Daoy (cell line): ENCODE results near the gene IFNA13. TPM values are rescaled to one million over a fixed set of nuclear protein-coding genes. Genes with fewer than 3 reads are reported as not detected.

Experiments
- DNase-seq: peaks from one replicate; pipeline ENCODE4 v3.0.0-alpha.2; 2015; ENCODE audit warnings: low read depth
- total RNA-seq: library from RNA; depleted of rRNA; stranded (reverse); fragments of >200 nt; shearing (Covaris generic); gene quantifications from 2 replicates; pipeline ENCODE4 v1.2.3, GENCODE V29; 2014; rRNA removed

Gene IFNA13
- total RNA-seq, 1 experiment from 2014 or later: not detected

- no peak for DNase-seq
Observed at GRCh38 chr9:21357479-21358460, 10.1 kb downstream of the IFNA13 start.

DNA sequence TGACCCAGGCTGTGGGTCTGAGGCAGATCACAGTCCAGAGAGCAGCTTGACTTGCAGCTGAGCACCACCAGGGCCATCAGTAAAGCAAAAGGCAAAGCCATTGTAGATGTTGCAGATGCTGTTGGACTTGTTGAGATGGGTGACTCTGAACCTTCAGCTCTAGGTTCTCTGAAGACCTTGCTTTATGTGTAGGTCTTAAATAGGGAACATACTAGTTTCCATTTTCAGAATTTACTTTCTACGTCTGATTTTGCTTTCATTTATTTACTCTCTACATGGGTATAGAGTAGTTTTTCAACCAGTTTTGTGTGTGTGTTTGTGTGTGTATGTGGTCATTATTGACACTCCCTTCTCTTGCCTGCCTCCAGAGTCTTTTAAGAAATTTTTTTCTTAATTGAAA is 17.1 kb downstream of the IFNA13 start, which contains the start of gene IFNA6:
TSS of gene IFNA6 (minus strand) at position 101 of the 400 bp plus-strand sequence. CDS start at position 101, 0 bp downstream.
- DNase-seq: no peak

- DNase-seq: no peak
Observed at GRCh38 chr9:21348430-21348970, 19.4 kb downstream of the IFNA13 start.

DNA sequence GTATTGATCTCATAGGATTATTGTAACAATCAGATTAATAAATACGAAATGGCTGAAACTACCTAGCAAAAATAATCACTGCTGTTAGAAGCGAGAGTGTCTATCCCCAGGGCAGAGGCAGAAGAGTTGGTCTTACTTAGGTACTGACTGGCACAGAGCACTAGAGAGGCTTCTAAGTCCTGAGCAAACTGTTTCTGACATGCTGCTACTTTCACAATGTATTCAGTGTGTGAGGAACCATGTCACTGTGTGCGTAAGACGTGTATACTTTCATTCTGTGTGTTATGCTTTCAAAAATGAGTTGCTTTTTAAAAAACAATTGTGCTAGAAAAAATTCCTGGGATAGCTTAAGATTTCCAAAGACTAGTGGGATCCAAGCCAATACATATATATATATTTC is 27.1 kb downstream of the IFNA13 start:
- no peak for DNase-seq

DNA sequence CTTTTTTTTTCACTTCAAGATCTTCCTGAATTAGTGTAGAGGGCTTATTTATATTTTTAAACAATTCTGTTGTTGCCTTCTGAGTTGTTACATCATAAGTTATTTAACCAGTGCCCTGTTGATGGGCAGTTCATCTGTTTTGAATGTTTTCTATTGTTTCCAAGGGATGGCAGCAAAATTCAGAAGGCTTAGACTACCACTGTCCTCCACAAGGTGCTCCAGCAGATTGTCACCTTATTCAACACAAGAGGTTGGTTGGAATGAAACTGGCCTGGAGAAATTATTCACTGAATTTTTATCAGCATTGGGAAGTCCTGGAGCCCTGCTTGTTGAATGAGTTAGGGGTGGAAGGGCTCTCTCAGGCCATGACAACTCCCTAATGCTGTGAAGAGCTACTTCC is 31.4 kb downstream of the IFNA13 start:
- DNase-seq: no peak

- DNase-seq: no peak
Observed at GRCh38 chr9:21334701-21335632, 32.9 kb downstream of the IFNA13 start, which contains the start of gene KLHL9. Gene KLHL9 (minus strand): TSS chr9:21335404. CDS start chr9:21334859, 545 bp downstream.

- DNase-seq: no peak
Observed at GRCh38 chr9:21333226-21333625, 34.6 kb downstream of the IFNA13 start.

- DNase-seq: no peak
Observed at GRCh38 chr9:21331676-21332402, 36.0 kb downstream of the IFNA13 start.

- no peak for DNase-seq
Observed at GRCh38 chr9:21326526-21327139, 41.2 kb downstream of the IFNA13 start.

DNA sequence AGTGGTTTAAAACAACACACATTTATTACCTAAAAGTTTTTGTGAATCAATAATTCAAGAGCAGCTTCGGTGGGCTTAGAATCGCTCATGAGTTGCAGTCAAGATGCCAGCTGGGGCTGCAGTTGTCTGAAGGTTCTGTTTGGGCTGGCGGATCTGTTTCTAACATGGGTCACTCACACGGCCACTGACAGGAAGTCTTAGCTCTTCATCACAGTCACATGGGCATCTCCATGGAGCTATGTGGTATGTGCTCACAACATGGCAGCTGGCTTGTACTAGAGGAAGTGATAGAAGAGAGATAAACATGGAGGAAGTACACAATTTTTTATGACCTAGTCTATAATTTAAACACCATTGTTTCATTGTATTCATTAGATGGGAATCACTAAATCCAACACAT is 43.8 kb downstream of the IFNA13 start:
- DNase-seq: no peak

GRCh38 chr9:21322911-21323461 is 44.9 kb downstream of the IFNA13 start:
- DNase-seq: no peak

DNA sequence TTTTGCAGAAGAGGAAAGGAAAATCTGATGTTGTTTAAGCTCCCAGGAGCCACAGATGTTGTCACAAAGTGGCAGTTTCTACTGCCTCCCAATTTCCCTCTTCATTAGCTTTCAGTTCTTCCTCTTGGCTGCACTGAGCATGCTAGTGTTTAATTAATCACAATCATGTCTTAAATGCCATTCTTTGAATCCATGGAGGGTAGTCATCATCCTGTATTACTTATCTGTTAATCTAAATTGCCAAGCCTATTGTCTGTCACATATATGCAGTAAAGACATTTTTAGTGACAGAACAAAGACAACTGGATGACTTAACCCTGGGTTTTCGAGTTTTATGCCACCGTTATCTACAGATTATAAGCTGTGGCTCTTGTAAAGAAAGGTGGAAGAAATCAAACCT is 47.4 kb downstream of the IFNA13 start:
- DNase-seq: no peak

GRCh38 chr9:21317956-21318923 is 49.6 kb downstream of the IFNA13 start:
- no peak for DNase-seq

Other genes with a start within 250 kb of the IFNA13 start
- not detected in 2 replicates for gene IFNW1, start 226.2 kb downstream of the IFNA13 start, total RNA-seq
- gene IFNA21, start 201.4 kb downstream of the IFNA13 start, total RNA-seq: not detected in 2 replicates
- gene IFNA4, start 180.5 kb downstream of the IFNA13 start, total RNA-seq: not detected in 2 replicates
- not detected in 2 replicates for gene IFNA7, start 165.9 kb downstream of the IFNA13 start, total RNA-seq
- not detected in 2 replicates for gene IFNA10, start 160.9 kb downstream of the IFNA13 start, total RNA-seq
- not detected in 2 replicates for gene IFNA16, start 150.7 kb downstream of the IFNA13 start, total RNA-seq
- gene IFNA17, start 139.8 kb downstream of the IFNA13 start, total RNA-seq: not detected in 2 replicates
- not detected in 2 replicates for gene IFNA14, start 128.1 kb downstream of the IFNA13 start, total RNA-seq
- not detected in 2 replicates for gene IFNA5, start 62.7 kb downstream of the IFNA13 start, total RNA-seq
- not detected in 2 replicates for gene KLHL9, start 32.7 kb downstream of the IFNA13 start, total RNA-seq
- gene IFNA6, start 17.2 kb downstream of the IFNA13 start, total RNA-seq: not detected in 2 replicates
- not detected in 2 replicates for gene IFNA2, start 17.3 kb upstream of the IFNA13 start, total RNA-seq
- gene IFNA8, start 41.1 kb upstream of the IFNA13 start, total RNA-seq: not detected in 2 replicates
- not detected in 2 replicates for gene IFNA1, start 72.4 kb upstream of the IFNA13 start, total RNA-seq
- not detected in 2 replicates for gene IFNE, start 114.3 kb upstream of the IFNA13 start, total RNA-seq